Endothelial cell of umbilical vein (primary cell): ENCODE data around the gene SMAD5. TPM values are rescaled to one million over a fixed set of nuclear protein-coding genes. Genes with fewer than 3 reads are reported as not detected.

Source experiments
- BruUV-seq: library from RNA; stranded (reverse); fragments of 400-500 nt; replicated peaks from 2 replicates; lab custom pipeline; 2021; lab: Mats Ljungman, UMichigan
- CTCF ChIA-PET: fragments of 300-600, 350-600 bp; sonication (Branson Sonifier 250); formaldehyde crosslinking; loops from one replicate; lab custom pipeline; 2021; ENCODE audit warnings: antibody characterized with exemption, inconsistent platforms; lab: Charles Lee
- POLR2A ChIA-PET: fragments of 300-600, 350-600 bp; sonication (Branson Sonifier 250); formaldehyde crosslinking; loops from one replicate; lab custom pipeline; 2021; ENCODE audit warnings: antibody characterized with exemption, inconsistent platforms; lab: Charles Lee
- DNase-seq: peaks from one replicate; pipeline ENCODE4 v3.0.0-alpha.2; 2011; ENCODE audit warnings: low read depth, low spot score
- FAIRE-seq: peaks from 2 replicates; lab custom pipeline; 2011; peaks lifted over from hg19 to GRCh38; lab: Jason Lieb, UNC
- H2AFZ ChIP-seq: 2 replicates; pipeline ENCODE4 v1.6.0; 2012; ENCODE audit warnings: low read depth, low read length, control low read depth, inconsistent platforms
- H3K27ac ChIP-seq: 2 replicates; pipeline ENCODE4 v1.5.1; 2011; ENCODE audit warnings: low read depth, mild to moderate bottlenecking, control low read depth, low read length, moderate library complexity; ENCODE audit not compliant: insufficient read depth
- H3K27me3 ChIP-seq, 2 experiments: 2 replicates each; pipeline versions ENCODE4 v1.6.0 to v1.6.1; 2011; ENCODE audit warnings: low read length in 2 of 2, mixed read lengths in 1 of 2; ENCODE audit not compliant: control insufficient read depth in 2 of 2, insufficient read depth in 2 of 2
- H3K36me3 ChIP-seq, 2 experiments: 2 replicates in 1 of 2; 3 replicates in 1 of 2; pipeline ENCODE4 v1.5.1; 2011; ENCODE audit warnings: low read length in 2 of 2, mild to moderate bottlenecking in 1 of 2, moderate library complexity in 1 of 2; ENCODE audit not compliant: control insufficient read depth in 2 of 2, insufficient read depth in 2 of 2; ENCODE audit errors: extremely low read depth in 1 of 2
- H3K4me1 ChIP-seq: 3 replicates; pipeline ENCODE4 v1.5.1; 2011; ENCODE audit warnings: mild to moderate bottlenecking, low read length; ENCODE audit not compliant: control insufficient read depth, insufficient read depth; ENCODE audit errors: extremely low read depth
- H3K4me2 ChIP-seq: 2 replicates; pipeline ENCODE4 v1.6.1; 2011; ENCODE audit warnings: low read length, control low read depth, mixed read lengths; ENCODE audit not compliant: insufficient read depth
- H3K4me3 ChIP-seq, 3 experiments: fragments of 200-600 bp in 1 of 3; sonication (generic), shearing (Covaris generic) in 1 of 3; replicated peaks in 1 of 3; 2 replicates each; pipeline ENCODE4 v1.5.1; 2011 to 2016; ENCODE audit warnings: control low read depth in 3 of 3, low read length in 3 of 3, mild to moderate bottlenecking in 2 of 3, inconsistent platforms in 1 of 3, low read depth in 1 of 3, moderate library complexity in 1 of 3; ENCODE audit not compliant: insufficient read depth in 1 of 3
- H3K79me2 ChIP-seq: 2 replicates; pipeline ENCODE4 v1.6.0; 2012; ENCODE audit warnings: low read length, inconsistent platforms; ENCODE audit not compliant: control insufficient read depth, insufficient read depth
- H3K9ac ChIP-seq: replicated peaks from 2 replicates; pipeline ENCODE3; 2011; ENCODE audit warnings: low read length, control low read depth; ENCODE audit not compliant: insufficient read depth; ENCODE audit errors: extremely low read depth
- H3K9me1 ChIP-seq: replicated peaks from 3 replicates; pipeline ENCODE4 v1.6.0; 2011; ENCODE audit warnings: mild to moderate bottlenecking, low read length; ENCODE audit not compliant: control insufficient read depth, insufficient read depth; ENCODE audit errors: extremely low read depth
- H3K9me3 ChIP-seq: replicated peaks from 2 replicates; pipeline ENCODE4 v1.5.1; 2012; ENCODE audit warnings: low read length, inconsistent platforms; ENCODE audit not compliant: control insufficient read depth, insufficient read depth
- H4K20me1 ChIP-seq: replicated peaks from 2 replicates; pipeline ENCODE3; 2011; ENCODE audit warnings: mild to moderate bottlenecking, low read length; ENCODE audit not compliant: control insufficient read depth, insufficient read depth; ENCODE audit errors: extremely low read depth
- EZH2 ChIP-seq: IDR thresholded peaks from 2 replicates; pipeline ENCODE4 v1.6.1; 2012; ENCODE audit warnings: borderline replicate concordance, low read depth, mild to moderate bottlenecking, moderate library complexity, low read length, inconsistent platforms; ENCODE audit not compliant: severe bottlenecking
- FOS ChIP-seq: IDR thresholded peaks from 2 replicates; pipeline ENCODE4 v1.6.1; 2011; ENCODE audit warnings: mild to moderate bottlenecking, low read length, moderate library complexity, borderline replicate concordance; ENCODE audit not compliant: insufficient read depth
- GATA2 ChIP-seq: IDR thresholded peaks from 2 replicates; pipeline ENCODE4 v1.7.0; 2011; ENCODE audit warnings: low read depth, mild to moderate bottlenecking, moderate library complexity, mixed read lengths, low read length; ENCODE audit not compliant: insufficient read length, insufficient read depth
- JUN ChIP-seq: IDR thresholded peaks from 2 replicates; pipeline ENCODE4 v1.6.1; 2011; ENCODE audit warnings: borderline replicate concordance, low read depth; ENCODE audit not compliant: insufficient read length, insufficient read depth
- POLR2A ChIP-seq: IDR thresholded peaks from 2 replicates; pipeline ENCODE4 v1.6.1; 2012; ENCODE audit warnings: low read depth, mild to moderate bottlenecking, control low read depth, low read length
- POLR2AphosphoS5 ChIP-seq: IDR thresholded peaks from 2 replicates; pipeline ENCODE4 v1.6.1; 2012; ENCODE audit warnings: low read depth, mild to moderate bottlenecking, control low read depth, low read length, moderate library complexity; ENCODE audit not compliant: insufficient read depth
- dilution Hi-C: fragments of 300-500 bp; cut with MboI; formaldehyde crosslinking; loops from one replicate; pipeline ENCODE4 v1.15.0; 2019; ENCODE audit warnings: low sequenced_read_pairs; ENCODE audit not compliant: extremely low pct_ligation_motif_present
- intact Hi-C: fragments of 100-400 bp; cut with micrococcal nuclease; formaldehyde crosslinking; loops from one replicate; pipeline ENCODE4 v1.10.0; 2022
- polyA plus RNA-seq, 4 experiments: library from polyadenylated mRNA; depleted of rRNA in 3 of 4; stranded (reverse) in 3 of 4; unstranded in 1 of 4; fragments of >200 nt; gene quantifications; 2 replicates each; pipeline versions ENCODE4 v1.2.1 to v1.2.3, GENCODE V29; 2011 to 2012; ENCODE audit warnings: missing spikeins in 1 of 4
- total RNA-seq: library from RNA; stranded (reverse); gene quantifications from 2 replicates; pipeline ENCODE4 v1.2.3, GENCODE V29; 2021
- TF ChIP-seq, protein P1 (sequence below), 2 donors: IDR thresholded peaks; 1 replicate in 1 of 2; 2 replicates in 1 of 2; pipeline ENCODE4 v1.5.1; 2011; ENCODE audit warnings: low read length in 2 of 2, mild to moderate bottlenecking in 2 of 2, moderate library complexity in 2 of 2, control low read depth in 1 of 2, inconsistent platforms in 1 of 2, low read depth in 1 of 2; ENCODE audit not compliant: insufficient read depth in 1 of 2; ENCODE audit errors: extremely low read depth in 1 of 2
- TF ChIP-seq, protein P2 (sequence below): IDR thresholded peaks from 2 replicates; pipeline ENCODE4 v1.6.1; 2011; ENCODE audit not compliant: insufficient read depth, insufficient read length

The SMAD5 gene
- total and polyA plus RNA-seq, 2 donors (not counting 3 experiments of a cell fraction or from before 2014, with no cell fraction given), result 26.0 to 66.0 TPM

DNA sequence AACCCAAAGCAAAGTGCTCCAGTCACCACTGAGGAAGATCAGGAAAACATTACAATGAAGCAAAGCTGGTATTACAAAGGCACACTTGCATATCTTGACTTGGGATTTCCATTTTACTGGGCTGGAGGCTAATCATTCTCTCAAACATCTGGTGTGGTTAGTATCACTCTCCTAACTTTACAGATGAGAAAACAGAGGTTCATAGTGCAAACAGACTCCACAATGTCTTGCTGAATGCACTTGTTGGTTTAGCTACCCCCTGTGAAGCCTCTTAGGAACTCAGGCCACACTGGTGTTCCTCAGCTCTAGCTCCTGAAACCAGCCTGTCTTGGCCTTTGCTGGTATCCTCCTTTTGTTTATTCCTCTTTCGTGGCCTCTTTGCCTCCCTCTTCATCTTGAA is 29.5 kb upstream of the SMAD5 start:
- intact Hi-C loops, result no loop called here
- dilution Hi-C loops, result no loop called here

More for the DNA sequence above, 29.5 kb upstream of the SMAD5 start:
- Histone ChIP-seq H3K4me3 (no peak overlapping the region), H3K27ac (no peak overlapping the region), H2AFZ (no peak overlapping the region), H3K36me3 (no peaks in the 10 kb centered on the region), H3K9me1 (no peaks in the 10 kb centered on the region), H4K20me1 (no peaks in the 10 kb centered on the region), H3K27me3 (peaks cover 7 to 30% of the 10 kb centered on the region in 2 experiments), H3K4me2 (no peak overlapping the region), H3K9ac (no peak overlapping the region), H3K4me1 (no peaks in the 10 kb centered on the region), H3K9me3 (no peaks in the 10 kb centered on the region), H3K79me2 (no peaks in the 10 kb centered on the region)
- no peak for FAIRE-seq
- ChIA-PET CTCF (interaction anchor here (0.9 kb wide), 1 partner anchor 21 kb away, joined by 3 read pairs; no protein-coding TSS in a partner anchor), POLR2A (no interaction called here)
- DNase-seq, result no peak
- TF ChIP-seq POLR2A (no peak), EZH2 (no peak), JUN (no peak), GATA2 (no peak), POLR2AphosphoS5 (no peak), FOS (no peak)
- TF ChIP-seq, protein P1, sequence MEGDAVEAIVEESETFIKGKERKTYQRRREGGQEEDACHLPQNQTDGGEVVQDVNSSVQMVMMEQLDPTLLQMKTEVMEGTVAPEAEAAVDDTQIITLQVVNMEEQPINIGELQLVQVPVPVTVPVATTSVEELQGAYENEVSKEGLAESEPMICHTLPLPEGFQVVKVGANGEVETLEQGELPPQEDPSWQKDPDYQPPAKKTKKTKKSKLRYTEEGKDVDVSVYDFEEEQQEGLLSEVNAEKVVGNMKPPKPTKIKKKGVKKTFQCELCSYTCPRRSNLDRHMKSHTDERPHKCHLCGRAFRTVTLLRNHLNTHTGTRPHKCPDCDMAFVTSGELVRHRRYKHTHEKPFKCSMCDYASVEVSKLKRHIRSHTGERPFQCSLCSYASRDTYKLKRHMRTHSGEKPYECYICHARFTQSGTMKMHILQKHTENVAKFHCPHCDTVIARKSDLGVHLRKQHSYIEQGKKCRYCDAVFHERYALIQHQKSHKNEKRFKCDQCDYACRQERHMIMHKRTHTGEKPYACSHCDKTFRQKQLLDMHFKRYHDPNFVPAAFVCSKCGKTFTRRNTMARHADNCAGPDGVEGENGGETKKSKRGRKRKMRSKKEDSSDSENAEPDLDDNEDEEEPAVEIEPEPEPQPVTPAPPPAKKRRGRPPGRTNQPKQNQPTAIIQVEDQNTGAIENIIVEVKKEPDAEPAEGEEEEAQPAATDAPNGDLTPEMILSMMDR (IDR thresholded peaks at IDR 0.05; ENCODE audit: extremely low read depth in 1 of 2, insufficient read depth in 1 of 2, low read depth in 1 of 2, low read length in 2 of 2), result no peak
- TF ChIP-seq, protein P2, sequence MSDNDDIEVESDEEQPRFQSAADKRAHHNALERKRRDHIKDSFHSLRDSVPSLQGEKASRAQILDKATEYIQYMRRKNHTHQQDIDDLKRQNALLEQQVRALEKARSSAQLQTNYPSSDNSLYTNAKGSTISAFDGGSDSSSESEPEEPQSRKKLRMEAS, result no peak
- no TSS peak for BruUV-seq
